ENCODE results near the gene PPP1R1B. TPM values are rescaled to one million over a fixed set of nuclear protein-coding genes. Genes with fewer than 3 reads are reported as not detected.
A peak's percentile ranks its signal among the peaks of the same experiment; 100 is the strongest.

The PPP1R1B gene
- total RNA-seq, 1 donor from 2014 or later = 3.1 TPM

GRCh38 chr17:39651923-39652586 lies 25.3 kb downstream of the PPP1R1B start:
- no peak overlapping the region for H3K27ac ChIP-seq (ENCODE audit: low read depth, low read length)
- peaks cover 0 to 2% (median 0%) of the 10 kb centered on the region in 3 donors for H3K36me3 ChIP-seq (ENCODE audit: control insufficient read depth in 3 of 3, insufficient read depth in 3 of 3, low read length in 3 of 3)
- H3K9ac ChIP-seq (ENCODE audit: low read depth in 1 of 3, low read length in 3 of 3) = peak overlapping the region in 1 of 3 donors; percentile 40
- peaks cover 11 to 33% (median 23%) of the 10 kb centered on the region in 3 donors for H3K4me1 ChIP-seq (ENCODE audit: control insufficient read depth in 3 of 3, insufficient read depth in 3 of 3, low read length in 3 of 3)
- H3K9me3 ChIP-seq (ENCODE audit: control insufficient read depth in 3 of 3, low read length in 3 of 3) = no peaks in the 10 kb centered on the region
- H3K4me3 ChIP-seq (ENCODE audit: low read length in 3 of 3) = no peak overlapping the region
- H3K27me3 ChIP-seq (ENCODE audit: control insufficient read depth in 3 of 3, insufficient read depth in 3 of 3, low read length in 3 of 3) = no peaks in the 10 kb centered on the region

GRCh38 chr17:39652587-39653315 lies 26.0 kb downstream of the PPP1R1B start:
- Histone ChIP-seq H3K36me3 (ENCODE audit: control insufficient read depth in 3 of 3, insufficient read depth in 3 of 3, low read length in 3 of 3) (peaks cover 0 to 2% (median 2%) of the 10 kb centered on the region in 3 donors), H3K27ac (ENCODE audit: low read depth, low read length) (no peak overlapping the region), H3K27me3 (ENCODE audit: control insufficient read depth in 3 of 3, insufficient read depth in 3 of 3, low read length in 3 of 3) (no peaks in the 10 kb centered on the region), H3K4me1 (ENCODE audit: control insufficient read depth in 3 of 3, insufficient read depth in 3 of 3, low read length in 3 of 3) (peaks cover 14 to 37% (median 25%) of the 10 kb centered on the region in 3 donors), H3K9me3 (ENCODE audit: control insufficient read depth in 3 of 3, low read length in 3 of 3) (no peaks in the 10 kb centered on the region), H3K9ac (ENCODE audit: low read depth in 1 of 3, low read length in 3 of 3) (peak overlapping the region in 1 of 3 donors; percentile 40), H3K4me3 (ENCODE audit: low read length in 3 of 3) (no peak overlapping the region)

GRCh38 chr17:39653316-39653661 lies 26.5 kb downstream of the PPP1R1B start:
- no peak overlapping the region for H3K27ac ChIP-seq (ENCODE audit: low read depth, low read length)
- peaks cover 0 to 3% (median 2%) of the 10 kb centered on the region in 3 donors for H3K36me3 ChIP-seq (ENCODE audit: control insufficient read depth in 3 of 3, insufficient read depth in 3 of 3, low read length in 3 of 3)
- no peak overlapping the region for H3K4me3 ChIP-seq (ENCODE audit: low read length in 3 of 3)
- no peaks in the 10 kb centered on the region for H3K27me3 ChIP-seq (ENCODE audit: control insufficient read depth in 3 of 3, insufficient read depth in 3 of 3, low read length in 3 of 3)
- H3K9ac ChIP-seq (ENCODE audit: low read depth in 1 of 3, low read length in 3 of 3) = no peak overlapping the region
- peaks cover 15 to 43% (median 30%) of the 10 kb centered on the region in 3 donors for H3K4me1 ChIP-seq (ENCODE audit: control insufficient read depth in 3 of 3, insufficient read depth in 3 of 3, low read length in 3 of 3)
- no peaks in the 10 kb centered on the region for H3K9me3 ChIP-seq (ENCODE audit: control insufficient read depth in 3 of 3, low read length in 3 of 3)

- no peak overlapping the region for H3K4me3 ChIP-seq (ENCODE audit: low read length in 3 of 3)
- H3K27me3 ChIP-seq (ENCODE audit: control insufficient read depth in 3 of 3, insufficient read depth in 3 of 3, low read length in 3 of 3) = no peaks in the 10 kb centered on the region
- H3K4me1 ChIP-seq (ENCODE audit: control insufficient read depth in 3 of 3, insufficient read depth in 3 of 3, low read length in 3 of 3) = peaks cover 15 to 48% (median 35%) of the 10 kb centered on the region in 3 donors
- peaks cover 0 to 3% (median 2%) of the 10 kb centered on the region in 3 donors for H3K36me3 ChIP-seq (ENCODE audit: control insufficient read depth in 3 of 3, insufficient read depth in 3 of 3, low read length in 3 of 3)
- H3K27ac ChIP-seq (ENCODE audit: low read depth, low read length) = no peak overlapping the region
- H3K9ac ChIP-seq (ENCODE audit: low read depth in 1 of 3, low read length in 3 of 3) = peak overlapping the region in 1 of 3 donors; percentile 54
- H3K9me3 ChIP-seq (ENCODE audit: control insufficient read depth in 3 of 3, low read length in 3 of 3) = no peaks in the 10 kb centered on the region
These were observed 27.0 kb downstream of the PPP1R1B start for GRCh38 chr17:39653662-39654331.

GRCh38 chr17:39655105-39655504 lies 28.4 kb downstream of the PPP1R1B start:
- H3K4me1 ChIP-seq (ENCODE audit: control insufficient read depth in 3 of 3, insufficient read depth in 3 of 3, low read length in 3 of 3) = peaks cover 19 to 60% (median 45%) of the 10 kb centered on the region in 3 donors

GRCh38 chr17:39658346-39658745 lies 31.6 kb downstream of the PPP1R1B start:
- Histone ChIP-seq H3K9me3 (ENCODE audit: control insufficient read depth in 3 of 3, low read length in 3 of 3) (no peaks in the 10 kb centered on the region), H3K9ac (ENCODE audit: low read depth in 1 of 3, low read length in 3 of 3) (peak overlapping the region in 1 of 3 donors; percentile 45), H3K4me3 (ENCODE audit: low read length in 3 of 3) (no peak overlapping the region), H3K4me1 (ENCODE audit: control insufficient read depth in 3 of 3, insufficient read depth in 3 of 3, low read length in 3 of 3) (peaks cover 48 to 76% (median 70%) of the 10 kb centered on the region in 3 donors), H3K27me3 (ENCODE audit: control insufficient read depth in 3 of 3, insufficient read depth in 3 of 3, low read length in 3 of 3) (no peaks in the 10 kb centered on the region), H3K36me3 (ENCODE audit: control insufficient read depth in 3 of 3, insufficient read depth in 3 of 3, low read length in 3 of 3) (peaks cover 0 to 8% (median 3%) of the 10 kb centered on the region in 3 donors), H3K27ac (ENCODE audit: low read depth, low read length) (peak overlapping the region; percentile 2)

More at GRCh38 chr17:39655105-39655504, 28.4 kb downstream of the PPP1R1B start:
- no peak overlapping the region for H3K27ac ChIP-seq (ENCODE audit: low read depth, low read length)
- H3K36me3 ChIP-seq (ENCODE audit: control insufficient read depth in 3 of 3, insufficient read depth in 3 of 3, low read length in 3 of 3) = peaks cover 0 to 3% (median 2%) of the 10 kb centered on the region in 3 donors
- no peak overlapping the region for H3K4me3 ChIP-seq (ENCODE audit: low read length in 3 of 3)
- H3K27me3 ChIP-seq (ENCODE audit: control insufficient read depth in 3 of 3, insufficient read depth in 3 of 3, low read length in 3 of 3) = no peaks in the 10 kb centered on the region
- H3K9me3 ChIP-seq (ENCODE audit: control insufficient read depth in 3 of 3, low read length in 3 of 3) = no peaks in the 10 kb centered on the region
- H3K9ac ChIP-seq (ENCODE audit: low read depth in 1 of 3, low read length in 3 of 3) = no peak overlapping the region

GRCh38 chr17:39658760-39659159 lies 32.0 kb downstream of the PPP1R1B start:
- Histone ChIP-seq H3K4me3 (ENCODE audit: low read length in 3 of 3) (no peak overlapping the region), H3K27ac (ENCODE audit: low read depth, low read length) (no peak overlapping the region), H3K36me3 (ENCODE audit: control insufficient read depth in 3 of 3, insufficient read depth in 3 of 3, low read length in 3 of 3) (peaks cover 0 to 8% (median 3%) of the 10 kb centered on the region in 3 donors), H3K9me3 (ENCODE audit: control insufficient read depth in 3 of 3, low read length in 3 of 3) (no peaks in the 10 kb centered on the region), H3K27me3 (ENCODE audit: control insufficient read depth in 3 of 3, insufficient read depth in 3 of 3, low read length in 3 of 3) (no peaks in the 10 kb centered on the region), H3K4me1 (ENCODE audit: control insufficient read depth in 3 of 3, insufficient read depth in 3 of 3, low read length in 3 of 3) (peaks cover 48 to 74% (median 69%) of the 10 kb centered on the region in 3 donors), H3K9ac (ENCODE audit: low read depth in 1 of 3, low read length in 3 of 3) (peak overlapping the region in 1 of 3 donors; percentile 45)

- Histone ChIP-seq H3K4me3 (ENCODE audit: low read length in 3 of 3) (peak overlapping the region in 1 of 3 donors; percentile 35), H3K4me1 (ENCODE audit: control insufficient read depth in 3 of 3, insufficient read depth in 3 of 3, low read length in 3 of 3) (peaks cover 49 to 74% (median 71%) of the 10 kb centered on the region in 3 donors)
These were observed 32.7 kb downstream of the PPP1R1B start for GRCh38 chr17:39659279-39660010.

GRCh38 chr17:39660011-39660360 lies 33.2 kb downstream of the PPP1R1B start:
- peak overlapping the region; percentile 32 for H3K27ac ChIP-seq (ENCODE audit: low read depth, low read length)
- H3K36me3 ChIP-seq (ENCODE audit: control insufficient read depth in 3 of 3, insufficient read depth in 3 of 3, low read length in 3 of 3) = peaks cover 0 to 8% (median 3%) of the 10 kb centered on the region in 3 donors
- H3K4me3 ChIP-seq (ENCODE audit: low read length in 3 of 3) = peak overlapping the region in 2 of 3 donors; percentile 35
- H3K9me3 ChIP-seq (ENCODE audit: control insufficient read depth in 3 of 3, low read length in 3 of 3) = no peaks in the 10 kb centered on the region
- H3K4me1 ChIP-seq (ENCODE audit: control insufficient read depth in 3 of 3, insufficient read depth in 3 of 3, low read length in 3 of 3) = peaks cover 52 to 76% (median 75%) of the 10 kb centered on the region in 3 donors
- H3K9ac ChIP-seq (ENCODE audit: low read depth in 1 of 3, low read length in 3 of 3) = peak overlapping the region; percentile 19 to 77 (median 44)
- no peaks in the 10 kb centered on the region for H3K27me3 ChIP-seq (ENCODE audit: control insufficient read depth in 3 of 3, insufficient read depth in 3 of 3, low read length in 3 of 3)

More at GRCh38 chr17:39659279-39660010, 32.7 kb downstream of the PPP1R1B start:
- peaks cover 0 to 8% (median 3%) of the 10 kb centered on the region in 3 donors for H3K36me3 ChIP-seq (ENCODE audit: control insufficient read depth in 3 of 3, insufficient read depth in 3 of 3, low read length in 3 of 3)
- H3K27me3 ChIP-seq (ENCODE audit: control insufficient read depth in 3 of 3, insufficient read depth in 3 of 3, low read length in 3 of 3) = no peaks in the 10 kb centered on the region
- peak overlapping the region; percentile 32 for H3K27ac ChIP-seq (ENCODE audit: low read depth, low read length)
- H3K9me3 ChIP-seq (ENCODE audit: control insufficient read depth in 3 of 3, low read length in 3 of 3) = no peaks in the 10 kb centered on the region
- peak overlapping the region in 1 of 3 donors; percentile 77 for H3K9ac ChIP-seq (ENCODE audit: low read depth in 1 of 3, low read length in 3 of 3)

Data from skeletal muscle tissue (tissue), 4 donors.